ES-I3 (cell line): ENCODE measurements around the gene MATN1.

ENCODE experiments used
- H3K36me3 ChIP-seq: 2 replicates; pipeline ENCODE4 v1.6.1; 2013; ENCODE audit warnings: mild to moderate bottlenecking, low read length, control low read depth, moderate library complexity; ENCODE audit not compliant: insufficient read depth
- H3K4me1 ChIP-seq: 2 replicates; pipeline ENCODE4 v1.6.1; 2013; ENCODE audit warnings: mild to moderate bottlenecking, control low read depth, low read length; ENCODE audit not compliant: insufficient read depth
- H3K9ac ChIP-seq: 2 replicates; pipeline ENCODE4 v1.6.1; 2013; ENCODE audit warnings: low read depth, mild to moderate bottlenecking, low read length, moderate library complexity
- H3K9me3 ChIP-seq: 2 replicates; pipeline ENCODE4 v1.6.1; 2013; ENCODE audit warnings: mild to moderate bottlenecking, low read length, moderate library complexity; ENCODE audit not compliant: control insufficient read depth, insufficient read depth

MATN1 gene

GRCh38 chr1:30661311-30661710 is 62.1 kb downstream of the MATN1 start:
- peaks cover 10% of the 10 kb centered on the region for H3K4me1 ChIP-seq
- no peak overlapping the region for H3K9ac ChIP-seq
- no peaks in the 10 kb centered on the region for H3K9me3 ChIP-seq
- H3K36me3 ChIP-seq: no peaks in the 10 kb centered on the region
